HG02571 (cell line): Measurements from ENCODE around the gene BNIP5.
"Not testable (repeated sequence)": the region's sequence is repeated elsewhere in the genome, so short reads cannot be mapped to it uniquely, and the experiment has no call there.

Experiments used
- ATAC-seq: cut with Tn5 transposase; IDR thresholded peaks from one replicate; pipeline ENCODE4 v1.9.1; 2021; ENCODE audit warnings: mild to moderate bottlenecking, moderate library complexity; ENCODE audit not compliant: unreplicated experiment

The BNIP5 gene

GRCh38 chr6:36368421-36368820, 31.7 kb upstream of the BNIP5 start:
- no peak for ATAC-seq

GRCh38 chr6:36367743-36368142, 31.1 kb upstream of the BNIP5 start:
- no peak for ATAC-seq

- no peak for ATAC-seq
Measured at GRCh38 chr6:36364669-36365479, 28.2 kb upstream of the BNIP5 start.

- ATAC-seq = not testable (repeated sequence)
Measured at GRCh38 chr6:36364061-36364635, 27.5 kb upstream of the BNIP5 start.

GRCh38 chr6:36363371-36363752, 26.7 kb upstream of the BNIP5 start:
- ATAC-seq = not testable (repeated sequence)

- no peak for ATAC-seq
Measured at GRCh38 chr6:36362551-36363370, 26.1 kb upstream of the BNIP5 start.

GRCh38 chr6:36361071-36361470, 24.4 kb upstream of the BNIP5 start:
- no peak for ATAC-seq

- ATAC-seq = peak; percentile 50
Measured at GRCh38 chr6:36360241-36361054, 23.8 kb upstream of the BNIP5 start.

GRCh38 chr6:36358226-36358915, 21.7 kb upstream of the BNIP5 start:
- ATAC-seq = peak; percentile 46

- no peak for ATAC-seq
Measured at GRCh38 chr6:36357872-36358225, 21.2 kb upstream of the BNIP5 start.

GRCh38 chr6:36355819-36356218, 19.1 kb upstream of the BNIP5 start:
- ATAC-seq = no peak

- ATAC-seq = no peak
Measured at GRCh38 chr6:36353411-36353915, 16.8 kb upstream of the BNIP5 start.

GRCh38 chr6:36352477-36353157, 15.9 kb upstream of the BNIP5 start:
- no peak for ATAC-seq

- no peak for ATAC-seq
Measured at GRCh38 chr6:36350681-36351571, 14.2 kb upstream of the BNIP5 start.

GRCh38 chr6:36350082-36350481, 13.4 kb upstream of the BNIP5 start:
- ATAC-seq = no peak

GRCh38 chr6:36349240-36349639, 12.6 kb upstream of the BNIP5 start:
- no peak for ATAC-seq

- no peak for ATAC-seq
Measured at GRCh38 chr6:36347621-36348020, 10.9 kb upstream of the BNIP5 start.

- no peak for ATAC-seq
Measured at GRCh38 chr6:36346486-36347273, 10.0 kb upstream of the BNIP5 start.
